K562 (cell line): ENCODE measurements around the gene TSSK6. TPM values are rescaled to one million over a fixed set of nuclear protein-coding genes. Genes with fewer than 3 reads are reported as not detected.

Experiments
- ATAC-seq: fragments of 200-7000 bp; cut with Tn5 transposase; 3 replicates; pipeline ENCODE4 v1.9.1; 2020; ENCODE audit warnings: moderate library complexity
- BruUV-seq: library from RNA; stranded (reverse); fragments of 400-500 nt; replicated peaks from 2 replicates; lab custom pipeline; 2021; lab: Mats Ljungman, UMichigan
- CTCF ChIA-PET: fragments of 300-600 bp; formaldehyde crosslinking; extraction: SDS; loops from one replicate; lab custom pipeline; 2021; ENCODE audit warnings: low intra/inter-chr PET ratio; lab: Yijun Ruan, JAX
- POLR2A ChIA-PET: fragments of 300-600, 350-650 bp; sonication (Branson Sonifier 250); formaldehyde crosslinking; extraction: SDS; loops from one replicate; lab custom pipeline; 2021; ENCODE audit warnings: antibody characterized with exemption, inconsistent platforms; lab: Yijun Ruan, JAX
- DNase-seq, 4 experiments: peaks; one replicate each; pipeline versions ENCODE4 v3.0.0 to v3.0.0-alpha.2; 2011 to 2018; ENCODE audit warnings: low spot score in 3 of 4, mixed read lengths in 3 of 4; ENCODE audit errors: extremely low read depth in 1 of 4
- FAIRE-seq: peaks from 2 replicates; lab custom pipeline; 2011; peaks lifted over from hg19 to GRCh38; lab: Jason Lieb, UNC
- H2AFZ ChIP-seq: 2 replicates; pipeline ENCODE4 v1.6.0; 2011; ENCODE audit warnings: low read depth, low read length, control low read depth, inconsistent platforms
- H3K27ac ChIP-seq: fragments of 200-600 bp; 3 replicates; pipeline ENCODE4 v1.8.0; 2011; ENCODE audit warnings: low read depth, mild to moderate bottlenecking, control low read depth, inconsistent platforms, low read length, moderate library complexity, mixed read lengths; ENCODE audit errors: extremely low read depth
- H3K27me3 ChIP-seq, 2 experiments: fragments of 300-600 bp in 1 of 2; 2 replicates in 1 of 2; 3 replicates in 1 of 2; pipeline versions ENCODE4 v1.6.0 to v1.8.0; 2011; ENCODE audit warnings: inconsistent platforms in 2 of 2, low read length in 2 of 2, mild to moderate bottlenecking in 1 of 2, mixed read lengths in 1 of 2, moderate library complexity in 1 of 2; ENCODE audit not compliant: control insufficient read depth in 2 of 2, insufficient read depth in 2 of 2
- H3K36me3 ChIP-seq: fragments of 300-600 bp; 3 replicates; pipeline ENCODE4 v1.8.0; 2011; ENCODE audit warnings: mild to moderate bottlenecking, low read length, inconsistent platforms; ENCODE audit not compliant: control insufficient read depth, insufficient read depth
- H3K4me1 ChIP-seq, 2 experiments: fragments of 200-600 bp in 1 of 2; replicated peaks in 1 of 2; 2 replicates in 1 of 2; 3 replicates in 1 of 2; pipeline versions ENCODE4 v1.5.1 to v1.8.0; 2011; ENCODE audit warnings: inconsistent platforms in 2 of 2, low read length in 2 of 2, mild to moderate bottlenecking in 1 of 2, mixed read lengths in 1 of 2, moderate library complexity in 1 of 2; ENCODE audit not compliant: control insufficient read depth in 2 of 2, insufficient read depth in 2 of 2
- H3K4me2 ChIP-seq: 2 replicates; pipeline ENCODE4 v1.6.1; 2011; ENCODE audit warnings: low read length, control low read depth, inconsistent platforms, mixed read lengths; ENCODE audit not compliant: insufficient read depth
- H3K4me3 ChIP-seq: fragments of 200-600 bp; sonication (generic), shearing (Covaris generic); 2 replicates; pipeline ENCODE4 v1.5.1; 2016; ENCODE audit warnings: control low read depth, inconsistent platforms
- H3K79me2 ChIP-seq: fragments of 200-600 bp; 3 replicates; pipeline ENCODE4 v1.8.0; 2011; ENCODE audit warnings: low read length, inconsistent platforms; ENCODE audit not compliant: control insufficient read depth, insufficient read depth
- H3K9ac ChIP-seq, 2 experiments: 2 replicates each; pipeline versions ENCODE4 v1.6.0 to v1.6.1; 2011; ENCODE audit warnings: low read depth in 2 of 2, low read length in 2 of 2, control low read depth in 1 of 2, inconsistent platforms in 1 of 2, mild to moderate bottlenecking in 1 of 2, mixed read lengths in 1 of 2; ENCODE audit not compliant: insufficient read depth in 1 of 2
- H3K9me1 ChIP-seq: one replicate; pipeline ENCODE4 v1.6.0; 2011; ENCODE audit warnings: inconsistent platforms, mild to moderate bottlenecking, low read length, moderate library complexity; ENCODE audit not compliant: control insufficient read depth, insufficient read depth
- H3K9me3 ChIP-seq: replicated peaks from 2 replicates; pipeline ENCODE4 v1.5.1; 2011; ENCODE audit warnings: low read depth, low read length, inconsistent platforms; ENCODE audit not compliant: control insufficient read depth, insufficient read depth
- H4K20me1 ChIP-seq: replicated peaks from 2 replicates; pipeline ENCODE4 v1.6.1; 2011; ENCODE audit warnings: low read length, inconsistent platforms, mixed read lengths; ENCODE audit not compliant: control insufficient read depth, insufficient read depth
- CSDE1 ChIP-seq, 2 experiments: fragments of 450-650 bp; IDR thresholded peaks; 2 replicates each; pipeline ENCODE4 v1.6.1; 2016; ENCODE audit warnings: mild to moderate bottlenecking in 1 of 2
- FOXP1 ChIP-seq: sonication (generic); formaldehyde crosslinking; IDR thresholded peaks from 2 replicates; pipeline ENCODE4 v1.8.0; 2022; ENCODE audit warnings: mild to moderate bottlenecking, missing genetic modification reagents
- SLC30A9 ChIP-seq: fragments of 250-450 bp; sonication (Bioruptor Pico); IDR thresholded peaks from 2 replicates; pipeline ENCODE4 v1.8.0; 2022; ENCODE audit warnings: mild to moderate bottlenecking, moderate library complexity
- SMARCA4 ChIP-seq: fragments of 450-650 bp; IDR thresholded peaks from 2 replicates; pipeline ENCODE4 v1.6.1; 2016
- SREBF1 ChIP-seq: fragments of 150-350 bp; IDR thresholded peaks from 2 replicates; pipeline ENCODE4 v1.6.1; 2014; ENCODE audit warnings: antibody characterized with exemption, low read depth, low read length, borderline replicate concordance
- TEAD1 ChIP-seq, 2 experiments: fragments of 450-650 bp in 1 of 2; sonication (generic) in 1 of 2; formaldehyde crosslinking; IDR thresholded peaks; 2 replicates each; pipeline versions ENCODE4 v1.4.0 to v1.8.0; 2020 to 2022; ENCODE audit warnings: mild to moderate bottlenecking in 2 of 2, missing genetic modification reagents in 1 of 2
- ZNF121 ChIP-seq: sonication (generic); formaldehyde crosslinking; conservative IDR thresholded peaks from 2 replicates; pipeline ENCODE4 v1.8.0; 2022; ENCODE audit warnings: missing genetic modification reagents
- WGBS: fragments of 100-300 bp; shearing (Covaris generic); methylation state at CpG from one replicate; pipeline ENCODE4 v1.1.6; 2016; ENCODE audit warnings: low coverage, mixed read lengths; ENCODE audit not compliant: insufficient coverage; ENCODE audit errors: missing lambda C conversion rate; 5-methylcytosine and 5-hydroxymethylcytosine counted together
- in situ Hi-C: fragments of 300-500 bp; cut with MboI; formaldehyde crosslinking; loops from 4 replicates; pipeline ENCODE4 v1.15.0; 2018; ENCODE audit warnings: inconsistent platforms, mixed read lengths
- intact Hi-C: fragments of 100-400 bp; cut with micrococcal nuclease; formaldehyde crosslinking; loops from 2 replicates; pipeline ENCODE4 v1.14.2; 2022
- polyA plus RNA-seq, 8 experiments: library from polyadenylated mRNA; depleted of rRNA in 4 of 8; stranded (reverse) in 5 of 8; unstranded in 3 of 8; fragments of >200 nt; fragmentation: Nextera tagmentation in 2 of 8; fragmentation: Illumina TruSeq in 1 of 8; extraction: Ambion mirVana in 2 of 8; extraction: Trizol in 1 of 8; gene quantifications; 2 replicates each; pipeline versions ENCODE4 v1.2.1 to v1.2.3, GENCODE V29; 2011 to 2014; ENCODE audit warnings: inconsistent platforms in 1 of 8, missing spikeins in 1 of 8
- total RNA-seq, 7 experiments: library from RNA; depleted of rRNA in 6 of 7; stranded (reverse); fragments of >200 nt in 6 of 7; fragmentation: Illumina TruSeq in 2 of 7; extraction: Trizol in 2 of 7; gene quantifications; 2 replicates each; pipeline versions ENCODE4 v1.2.1 to v1.2.3, GENCODE V29; 2011 to 2021; ENCODE audit warnings: low replicate concordance in 1 of 7

Gene TSSK6
- total and polyA plus RNA-seq, 9 of the 15 experiments (the other 6 are each of a cell fraction or from before 2014, with no cell fraction given), result 0.21 to 2.6 (median 1.5) TPM; not detected in 3

- POLR2A ChIA-PET, result no interaction called here
- H3K9ac ChIP-seq, result no peak overlapping the region
- CTCF ChIA-PET, result no interaction called here
- H3K4me3 ChIP-seq, result no peak overlapping the region
- intact Hi-C loops (no loop called here), in situ Hi-C loops (no loop called here)
- peaks cover 61% of the 10 kb centered on the region for H3K79me2 ChIP-seq
- TF ChIP-seq SLC30A9 (CRISPR knock-in tag) (no peak), SMARCA4 (no peak), FOXP1 (CRISPR knock-in tag) (no peak), SREBF1 (no peak), CSDE1 (IDR thresholded peaks at IDR 0.05) (no peak)
- BruUV-seq, result no TSS peak
- no peaks in the 10 kb centered on the region for H3K9me3 ChIP-seq
- peaks cover 0 to 31% of the 10 kb centered on the region in 2 experiments; a peak in 3 of 5 replicates for H3K4me1 ChIP-seq
- H4K20me1 ChIP-seq, result peaks cover 6% of the 10 kb centered on the region; the same call in 1 of the 2 replicates
- peaks cover 5% of the 10 kb centered on the region for H3K9me1 ChIP-seq
- ATAC-seq (no peak), FAIRE-seq (no peak), DNase-seq (no peak)
- WGBS, result 95% methylated on average over 7 of the region's 7 CpGs
- H3K4me2 ChIP-seq, result no peak overlapping the region
- H3K27ac ChIP-seq, result no peak overlapping the region
- peaks cover 81% of the 10 kb centered on the region for H3K36me3 ChIP-seq
- no peak overlapping the region for H2AFZ ChIP-seq
- H3K27me3 ChIP-seq, result no peaks in the 10 kb centered on the region
These were observed 8.7 kb upstream of the TSSK6 start for GRCh38 chr19:19524053-19524452.

GRCh38 chr19:19523177-19523576, 7.8 kb upstream of the TSSK6 start:
- no peak overlapping the region for H3K4me3 ChIP-seq
- intact Hi-C loops, result no loop called here
- H2AFZ ChIP-seq, result no peak overlapping the region
- no peaks in the 10 kb centered on the region for H3K9me3 ChIP-seq
- TF ChIP-seq TEAD1 (CRISPR knock-in tag; IDR thresholded peaks at IDR 0.05) (no peak), ZNF121 (CRISPR knock-in tag) (peak; percentile 43; the same call in 1 of the 2 replicates)
- H4K20me1 ChIP-seq, result peaks cover 6% of the 10 kb centered on the region; the same call in 1 of the 2 replicates
- peaks cover 68% of the 10 kb centered on the region for H3K79me2 ChIP-seq
- H3K27me3 ChIP-seq, result no peaks in the 10 kb centered on the region
- in situ Hi-C loops, result no loop called here
- 91% methylated on average over 3 of the region's 3 CpGs for WGBS
- FAIRE-seq (no peak), DNase-seq (no peak), ATAC-seq (no peak)
- POLR2A ChIA-PET, result interaction anchor here (0.7 kb wide), 1 partner anchor 17 kb away, joined by 3 read pairs; no protein-coding TSS in a partner anchor
- no TSS peak for BruUV-seq
- no peak overlapping the region for H3K9ac ChIP-seq
- peaks cover 0 to 33% of the 10 kb centered on the region in 2 experiments; a peak in 3 of 5 replicates for H3K4me1 ChIP-seq
- H3K27ac ChIP-seq, result no peak overlapping the region
- peaks cover 5% of the 10 kb centered on the region for H3K9me1 ChIP-seq
- no peak overlapping the region for H3K4me2 ChIP-seq
- CTCF ChIA-PET, result no interaction called here
- peaks cover 76% of the 10 kb centered on the region for H3K36me3 ChIP-seq
